ENCODE data around the gene DHTKD1.
"Not testable (repeated sequence)": the region's sequence is repeated elsewhere in the genome, so short reads cannot be mapped to it uniquely, and the experiment has no call there.

The DHTKD1 gene

DNA sequence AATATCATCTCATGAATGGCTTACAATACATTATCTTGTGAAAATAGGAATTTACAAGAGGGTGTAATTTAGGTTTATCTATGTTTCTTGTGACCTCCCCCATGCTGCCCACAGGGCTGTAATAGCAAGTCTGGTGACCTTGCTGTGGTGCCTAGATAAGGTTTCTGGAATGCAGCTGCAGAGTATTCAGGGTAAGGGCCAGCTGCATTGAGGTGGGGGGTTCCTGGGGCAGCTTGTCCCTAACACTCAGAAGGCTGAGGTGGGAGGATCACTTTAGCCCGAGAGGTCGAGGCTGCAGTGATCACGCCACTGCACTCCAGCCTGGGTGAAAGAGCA lies 5.3 kb upstream of the DHTKD1 start:
- no peak for DNase-seq

GRCh38 chr10:12067336-12067735 lies 1.4 kb upstream of the DHTKD1 start:
- DNase-seq, result peak; percentile 20

GRCh38 chr10:12071441-12071840 lies 2.7 kb downstream of the DHTKD1 start:
- not testable (repeated sequence) for DNase-seq

GRCh38 chr10:12073526-12073925 lies 4.8 kb downstream of the DHTKD1 start:
- DNase-seq, result no peak

- no peak for DNase-seq
Observed at GRCh38 chr10:12077580-12078180, 8.9 kb downstream of the DHTKD1 start.

DNA sequence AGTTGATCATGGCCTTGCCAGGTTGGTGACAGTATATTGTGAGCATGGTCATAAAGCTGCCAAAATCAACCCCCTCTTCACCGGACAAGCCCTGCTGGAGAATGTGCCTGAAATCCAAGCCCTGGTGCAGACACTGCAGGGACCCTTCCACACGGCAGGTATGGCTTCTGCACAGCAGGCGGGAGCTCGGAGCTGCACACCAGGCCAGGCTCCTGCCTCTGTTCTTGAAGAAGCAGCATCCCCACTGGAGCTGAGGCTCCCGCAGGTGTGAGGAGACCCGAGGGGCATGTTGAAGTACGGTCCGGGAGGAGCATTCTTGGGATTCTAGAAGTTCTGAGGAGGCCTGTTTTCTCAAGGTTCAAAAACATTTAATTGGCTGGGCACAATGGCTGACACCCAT lies 12.7 kb downstream of the DHTKD1 start:
- DNase-seq, result no peak

GRCh38 chr10:12081879-12082557 lies 13.3 kb downstream of the DHTKD1 start:
- no peak for DNase-seq

GRCh38 chr10:12088919-12089318 lies 20.2 kb downstream of the DHTKD1 start:
- DNase-seq, result no peak

- no peak for DNase-seq
Observed at GRCh38 chr10:12091421-12091820, 22.7 kb downstream of the DHTKD1 start.

DNA sequence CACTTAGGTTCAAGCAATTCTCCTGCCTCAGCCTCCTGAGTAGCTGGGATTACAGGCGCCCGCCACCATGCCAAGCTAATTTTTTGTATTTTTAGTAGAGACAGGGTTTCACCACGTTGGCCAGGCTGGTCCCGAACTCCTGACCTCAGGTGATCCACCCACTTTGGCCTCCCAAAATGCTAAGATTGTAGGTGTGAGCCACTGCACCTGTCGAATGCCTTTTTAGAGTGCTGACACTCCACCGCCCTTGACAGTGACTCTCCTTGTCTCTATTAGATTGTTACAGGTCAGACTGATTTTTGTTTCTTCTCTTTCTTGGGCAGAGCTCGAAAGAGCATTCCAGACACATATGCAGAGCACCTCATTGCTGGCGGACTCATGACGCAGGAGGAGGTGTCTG lies 28.6 kb downstream of the DHTKD1 start:
- not testable (repeated sequence) for DNase-seq

GRCh38 chr10:12097791-12098190 lies 29.0 kb downstream of the DHTKD1 start:
- no peak for DNase-seq

DNA sequence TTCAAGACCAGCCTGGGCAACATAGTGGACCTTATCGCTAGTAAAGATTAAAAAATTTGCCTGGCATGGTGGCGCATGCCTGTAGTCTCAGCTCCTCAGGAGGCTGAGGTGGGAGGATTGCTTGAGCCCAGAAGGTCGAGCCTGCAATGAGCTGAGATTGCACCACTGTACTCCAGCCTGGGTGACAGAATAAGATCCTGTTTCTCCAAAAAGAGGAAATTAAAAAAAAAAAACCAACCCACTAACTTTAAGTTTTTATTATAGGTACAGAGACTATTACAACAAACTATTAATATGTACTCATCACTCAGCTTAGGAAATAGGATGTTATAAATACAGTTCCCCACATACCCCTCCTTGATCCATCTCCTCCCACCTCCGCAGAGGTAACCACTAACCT lies 30.2 kb downstream of the DHTKD1 start:
- no peak for DNase-seq

DNA sequence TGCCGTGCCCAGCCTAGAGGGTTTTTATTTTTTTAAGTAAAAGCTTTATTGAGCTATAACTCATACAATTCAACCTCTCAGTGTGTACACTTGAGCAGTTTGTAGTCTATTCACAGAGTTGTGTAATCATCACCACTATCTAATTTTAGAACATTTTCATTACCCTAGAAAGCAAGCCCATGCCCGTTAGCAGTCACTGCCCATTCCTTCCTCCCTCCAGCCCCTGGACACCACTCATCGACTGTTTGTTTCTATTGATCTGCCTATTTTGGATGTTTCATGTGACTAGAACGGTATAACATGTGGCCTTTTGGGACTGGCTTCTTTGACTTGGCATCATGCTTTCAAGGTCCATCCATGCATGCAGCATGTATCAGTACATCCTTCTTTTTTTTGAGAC lies 35.0 kb downstream of the DHTKD1 start:
- no peak for DNase-seq

DNA sequence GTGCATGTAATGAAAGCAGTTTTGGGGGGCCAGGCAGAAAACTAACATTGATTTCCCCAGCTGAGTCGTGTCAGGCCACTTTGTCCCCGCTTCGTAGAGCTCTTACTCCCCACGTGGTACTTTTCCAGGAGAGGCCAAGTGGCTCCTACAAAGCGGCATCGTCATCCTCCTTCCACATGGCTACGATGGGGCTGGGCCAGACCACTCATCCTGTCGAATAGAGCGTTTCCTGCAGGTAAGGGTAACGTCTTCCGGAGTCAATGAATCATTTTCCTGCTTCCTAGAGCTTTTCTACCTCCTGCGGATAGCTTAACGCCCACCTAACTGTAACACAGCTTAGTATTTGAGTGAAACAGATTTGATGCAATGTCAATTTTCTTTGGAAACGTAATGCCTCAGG lies 39.0 kb downstream of the DHTKD1 start:
- no peak for DNase-seq

- no peak for DNase-seq
Observed at GRCh38 chr10:12109286-12109685, 40.5 kb downstream of the DHTKD1 start.

- no peak for DNase-seq
Observed at GRCh38 chr10:12111528-12111927, 42.8 kb downstream of the DHTKD1 start.

DNA sequence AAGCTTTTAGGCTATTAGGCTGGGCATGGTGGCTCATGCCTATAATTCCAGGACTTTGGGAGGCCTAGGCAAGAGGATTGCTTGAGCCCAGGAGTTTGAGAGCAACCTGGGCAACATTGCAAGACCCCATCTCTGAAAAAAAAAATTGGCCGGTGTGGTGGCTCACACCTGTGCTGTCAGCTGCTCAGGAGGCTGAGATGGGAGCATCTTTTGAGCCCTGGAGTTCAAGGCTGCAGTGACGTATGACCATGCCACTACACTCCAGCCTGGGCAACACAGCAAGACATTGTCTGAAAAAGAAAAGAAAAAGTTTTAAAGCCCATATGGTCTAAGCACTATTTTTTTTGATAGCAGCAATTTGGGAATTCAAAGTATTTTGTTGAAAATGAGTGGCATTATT lies 44.9 kb downstream of the DHTKD1 start:
- DNase-seq, result no peak

DNA sequence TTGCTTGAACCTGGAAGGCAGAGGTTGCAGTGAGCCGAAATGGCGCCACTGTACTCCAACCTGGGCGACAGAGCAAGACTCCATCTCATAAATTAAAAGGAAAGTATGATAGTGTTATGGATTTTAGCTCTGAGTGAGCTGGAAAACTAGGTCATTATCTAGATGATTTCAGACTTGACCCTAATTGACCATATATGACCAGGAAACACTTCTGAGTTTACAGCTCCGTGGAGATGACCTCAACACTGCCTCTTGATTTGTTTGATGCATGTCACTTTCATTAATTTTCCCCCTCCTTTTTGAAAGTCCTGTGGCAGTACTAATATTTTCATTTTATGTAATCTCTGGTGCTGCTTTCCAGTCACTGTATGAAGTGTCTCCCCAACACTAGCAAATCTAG lies 52.9 kb downstream of the DHTKD1 start:
- DNase-seq, result peak; percentile 51

DNA sequence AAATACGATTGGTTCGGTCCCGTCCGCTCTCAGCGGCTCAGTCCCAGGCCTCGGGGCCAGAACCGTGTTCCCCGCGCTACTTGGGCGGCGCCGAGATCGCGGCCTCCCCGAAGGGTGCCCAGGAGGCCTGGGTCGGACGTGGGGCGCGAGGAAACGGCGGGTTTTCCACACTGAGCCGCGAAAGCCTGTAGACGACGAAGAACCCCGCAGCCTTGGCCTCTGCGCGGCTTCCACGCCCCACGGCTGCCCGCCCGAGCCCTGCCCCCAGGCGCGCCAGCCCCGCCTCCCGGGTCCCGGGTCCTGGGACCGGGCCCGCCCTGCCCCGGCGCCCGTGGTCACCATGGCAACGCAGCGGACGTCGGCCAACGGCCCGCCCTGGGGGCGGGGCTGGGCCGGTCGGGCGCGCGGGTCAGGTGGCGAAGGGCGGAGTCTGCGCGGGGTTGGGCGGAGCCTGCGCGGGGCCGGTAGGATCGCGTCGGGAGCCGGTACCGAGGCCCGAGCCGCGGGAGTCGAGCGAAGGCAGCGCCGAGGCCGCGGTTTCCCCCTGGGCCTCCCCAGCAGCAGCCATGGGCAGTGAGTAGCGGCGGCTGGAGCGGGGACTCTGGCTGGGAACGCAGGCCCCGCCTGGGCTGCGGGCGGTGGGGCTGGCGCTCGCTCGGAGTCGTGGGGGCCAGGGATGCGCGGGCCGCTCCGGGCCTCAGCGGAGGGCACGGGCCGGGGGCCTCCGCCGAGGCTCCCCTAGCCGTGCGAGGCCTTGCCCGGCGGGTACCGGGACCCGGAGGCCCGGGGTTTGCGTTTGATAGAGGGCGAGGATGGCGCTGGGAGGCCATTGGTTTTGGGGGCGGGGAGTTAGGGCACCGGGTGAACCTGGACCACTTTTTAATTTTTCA lies 60.7 kb downstream of the DHTKD1 start, which contains the start of gene SEC61A2:
Gene SEC61A2, plus strand, starts transcription at position 456 of the 890 bp plus-strand sequence. Its CDS starts 111 bp downstream, at position 567.
- peak; percentile 97 for DNase-seq

GRCh38 chr10:12130237-12130872 lies 61.6 kb downstream of the DHTKD1 start:
- DNase-seq, result peak; percentile 72

DNA sequence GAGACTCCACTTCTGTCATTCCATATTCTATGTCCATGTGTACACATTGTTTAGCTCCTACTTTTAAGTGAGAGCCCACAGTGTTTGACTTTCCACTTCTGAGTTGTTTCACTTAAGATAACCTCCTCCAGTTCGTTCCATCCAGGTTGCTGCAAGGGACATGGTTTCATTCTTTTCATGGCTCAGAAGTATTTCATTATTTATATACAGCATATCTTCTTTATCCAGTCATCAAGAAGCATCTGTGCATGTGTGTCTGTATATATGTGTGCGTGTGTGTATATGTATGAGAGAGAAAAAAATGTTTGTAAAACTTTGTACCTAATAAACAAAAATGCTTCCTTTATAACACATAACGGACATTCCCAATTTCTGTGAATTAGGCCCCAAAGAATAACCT lies 66.9 kb downstream of the DHTKD1 start:
- no peak for DNase-seq

- no peak for DNase-seq
Observed at GRCh38 chr10:12140038-12140437, 71.3 kb downstream of the DHTKD1 start.

DNA sequence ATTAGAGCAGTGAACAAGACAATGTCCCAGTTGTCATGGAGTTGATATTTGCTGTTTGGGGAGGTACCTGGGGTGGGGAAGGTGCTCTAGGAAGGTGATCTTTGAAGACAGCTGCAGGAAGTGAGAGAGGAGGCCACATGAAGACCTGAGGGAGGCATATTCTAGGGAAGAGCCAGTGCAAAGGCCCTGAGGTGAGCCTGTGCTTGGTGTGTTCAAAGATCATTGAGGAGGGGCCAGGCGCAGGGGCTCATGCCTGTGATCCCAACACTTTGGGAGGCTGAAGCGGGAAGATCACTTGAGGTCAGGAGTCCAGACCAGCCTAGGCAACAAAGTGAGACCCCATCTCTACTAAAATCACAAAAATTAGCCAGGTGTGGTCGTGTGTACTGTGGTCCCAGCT lies 75.8 kb downstream of the DHTKD1 start:
- no peak for DNase-seq
